ENCODE data around the gene WNT7B.

GRCh38 chr22:45997077-45997776 is 20.3 kb upstream of the WNT7B start:
- TF ChIP-seq POLR2A (IDR thresholded peaks at IDR 0.05; ENCODE audit: low read length) (no peak), GATA1 (IDR thresholded peaks at IDR 0.05; ENCODE audit: low read depth, low read length) (no peak)
